ENCODE data around the gene SDCBP2. TPM values are rescaled to one million over a fixed set of nuclear protein-coding genes. Genes with fewer than 3 reads are reported as not detected.
A peak's percentile ranks its signal among the peaks of the same experiment; 100 is the strongest.

Gene SDCBP2
- total RNA-seq, 4 donors from 2014 or later, result 1.3 to 2.9 (median 2.1) TPM

GRCh38 chr20:1341561-1342265 lies 12.8 kb upstream of the SDCBP2 start:
- no peaks in the 10 kb centered on the region for H3K36me3 ChIP-seq
- intact Hi-C loops (cut with DNase I; ENCODE audit: low total_unique reads) (no loop called here), in situ Hi-C loops (cut with MboI; ENCODE audit: low sequenced_read_pairs in 4 of 4) (no loop called here)
- H3K27ac ChIP-seq, result no peak overlapping the region
- H3K27me3 ChIP-seq, result no peaks in the 10 kb centered on the region
- DNase-seq, result no peak
- no peak for ATAC-seq
- no peak overlapping the region for H3K4me3 ChIP-seq
- no peaks in the 10 kb centered on the region for H3K9me3 ChIP-seq
- H3K4me1 ChIP-seq, result peaks cover 13 to 15% of the 10 kb centered on the region in 2 donors
- TF ChIP-seq POLR2A (IDR thresholded peaks at IDR 0.05) (no peak), CTCF (IDR thresholded peaks at IDR 0.05 in 4 of 5, conservative IDR thresholded peaks at IDR 0.05 in 1 of 5) (no peak)

DNA sequence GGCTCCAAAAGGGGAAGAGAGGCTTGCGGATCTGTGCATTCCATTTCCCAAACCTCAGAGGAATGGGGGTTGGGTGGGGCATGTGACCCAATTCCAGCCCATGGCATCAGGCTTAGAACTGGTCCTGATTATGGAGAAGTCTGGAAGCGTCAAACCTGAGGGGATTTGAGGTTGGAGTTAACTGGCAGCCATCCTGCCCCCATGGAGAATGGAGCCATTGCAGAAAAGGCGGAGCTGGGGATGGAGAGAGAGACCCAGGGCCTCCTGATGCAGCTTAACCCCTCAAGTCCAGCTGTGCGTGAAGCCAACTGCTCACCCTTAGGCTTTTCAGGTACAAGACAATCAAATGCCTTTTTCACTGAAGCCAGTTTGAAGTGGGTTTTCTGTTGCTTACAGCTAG lies 9.9 kb upstream of the SDCBP2 start:
- no peak overlapping the region for H3K4me3 ChIP-seq
- DNase-seq (no peak), ATAC-seq (no peak)
- H3K4me1 ChIP-seq, result peaks cover 18 to 26% of the 10 kb centered on the region in 2 donors
- no peaks in the 10 kb centered on the region for H3K9me3 ChIP-seq
- H3K36me3 ChIP-seq, result no peaks in the 10 kb centered on the region
- H3K27me3 ChIP-seq, result no peaks in the 10 kb centered on the region
- H3K27ac ChIP-seq, result peak overlapping the region in 2 of 4 donors; percentile 35 to 68
- TF ChIP-seq CTCF (IDR thresholded peaks at IDR 0.05 in 4 of 5, conservative IDR thresholded peaks at IDR 0.05 in 1 of 5) (no peak), POLR2A (IDR thresholded peaks at IDR 0.05) (no peak)
- in situ Hi-C loops (cut with MboI; ENCODE audit: low sequenced_read_pairs in 4 of 4) (loop anchor here in 1 of 4 donors (10.0 kb wide), 1 partner anchor 46 kb away; no protein-coding TSS in a partner anchor), intact Hi-C loops (cut with DNase I; ENCODE audit: low total_unique reads) (no loop called here)

DNA sequence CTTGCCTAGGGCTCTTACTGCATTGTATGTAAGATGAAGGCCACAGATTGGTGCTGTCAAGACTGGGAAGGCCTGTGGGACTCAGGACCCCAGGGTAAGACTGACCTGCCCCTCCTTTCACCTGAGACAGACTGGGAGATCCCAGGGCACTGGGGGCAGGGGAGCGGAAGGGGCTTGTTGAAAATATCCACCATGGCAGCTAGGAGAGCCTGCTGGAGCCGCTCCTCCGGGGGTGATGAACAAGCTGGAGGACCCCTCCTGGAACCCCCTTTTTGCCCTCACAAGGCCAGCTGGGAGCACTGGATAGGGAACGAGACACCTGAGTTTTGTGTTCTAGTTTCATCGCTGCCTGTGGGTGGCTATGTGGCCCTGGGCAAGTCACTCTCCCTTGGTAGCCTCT lies 9.2 kb upstream of the SDCBP2 start:
- no peaks in the 10 kb centered on the region for H3K27me3 ChIP-seq
- H3K4me3 ChIP-seq, result no peak overlapping the region
- intact Hi-C loops (cut with DNase I; ENCODE audit: low total_unique reads), result no loop called here
- H3K9me3 ChIP-seq, result no peaks in the 10 kb centered on the region
- H3K4me1 ChIP-seq, result peaks cover 18 to 26% of the 10 kb centered on the region in 2 donors
- H3K27ac ChIP-seq, result peak overlapping the region in 3 of 4 donors; percentile 30 to 68 (median 35)
- H3K36me3 ChIP-seq, result no peaks in the 10 kb centered on the region
- ATAC-seq (no peak), DNase-seq (no peak)
- in situ Hi-C loops (cut with MboI; ENCODE audit: low sequenced_read_pairs in 4 of 4), result loop anchor here in 1 of 4 donors (10.0 kb wide), 1 partner anchor 47 kb away; no protein-coding TSS in a partner anchor
- TF ChIP-seq POLR2A (IDR thresholded peaks at IDR 0.05) (no peak), CTCF (IDR thresholded peaks at IDR 0.05 in 4 of 5, conservative IDR thresholded peaks at IDR 0.05 in 1 of 5) (no peak)

DNA sequence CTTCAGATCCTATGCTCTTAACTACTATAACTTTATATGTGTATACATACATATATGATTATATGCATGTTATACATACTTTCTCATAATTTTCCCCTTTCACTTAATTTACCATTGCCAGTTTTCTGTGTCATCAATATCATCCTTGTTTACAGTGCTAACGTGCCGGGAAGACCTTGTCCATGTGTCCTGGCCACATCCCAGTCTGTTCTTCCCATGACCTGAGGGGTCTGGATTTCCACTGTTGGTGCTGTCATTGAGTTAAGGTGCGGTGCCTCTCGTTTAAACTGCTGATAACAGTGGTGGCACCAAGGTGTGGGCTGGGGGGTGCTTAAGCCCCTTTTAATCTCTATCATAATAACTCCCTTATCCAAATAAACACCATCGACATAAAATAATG lies 8.5 kb upstream of the SDCBP2 start:
- Histone ChIP-seq H3K27me3 (no peaks in the 10 kb centered on the region), H3K9me3 (no peaks in the 10 kb centered on the region), H3K27ac (peak overlapping the region in 3 of 4 donors; percentile 30 to 68 (median 35)), H3K4me1 (peaks cover 18 to 26% of the 10 kb centered on the region in 2 donors), H3K4me3 (no peak overlapping the region), H3K36me3 (no peaks in the 10 kb centered on the region)
- no peak for ATAC-seq
- TF ChIP-seq CTCF (IDR thresholded peaks at IDR 0.05 in 4 of 5, conservative IDR thresholded peaks at IDR 0.05 in 1 of 5) (no peak), POLR2A (IDR thresholded peaks at IDR 0.05) (no peak)
- intact Hi-C loops (cut with DNase I; ENCODE audit: low total_unique reads), result no loop called here
- no peak for DNase-seq
- in situ Hi-C loops (cut with MboI; ENCODE audit: low sequenced_read_pairs in 4 of 4), result loop anchor here in 1 of 4 donors (10.0 kb wide), 1 partner anchor 47 kb away; no protein-coding TSS in a partner anchor
